ENCODE results near the gene CRYBG1.

CRYBG1 gene

DNA sequence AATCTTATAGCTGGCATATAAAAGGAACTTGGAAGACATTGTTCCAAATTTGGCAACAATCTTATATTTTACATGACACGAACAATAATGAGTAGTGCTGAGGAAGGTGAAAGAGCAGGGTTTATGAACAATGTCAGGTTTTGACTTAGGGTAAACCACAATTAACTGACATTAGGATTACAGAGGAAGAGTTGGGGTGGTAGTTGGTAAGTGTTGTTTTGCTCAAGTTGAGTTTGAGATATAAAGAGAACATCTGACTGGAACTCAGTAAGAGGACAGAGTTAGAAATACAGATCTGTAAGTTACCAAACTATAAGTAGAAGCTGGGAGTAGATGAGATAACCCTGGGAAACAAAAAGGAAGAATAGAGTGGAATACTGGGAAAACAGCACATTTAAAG, 253.6 kb downstream of the CRYBG1 start:
- DNase-seq: no peak

DNA sequence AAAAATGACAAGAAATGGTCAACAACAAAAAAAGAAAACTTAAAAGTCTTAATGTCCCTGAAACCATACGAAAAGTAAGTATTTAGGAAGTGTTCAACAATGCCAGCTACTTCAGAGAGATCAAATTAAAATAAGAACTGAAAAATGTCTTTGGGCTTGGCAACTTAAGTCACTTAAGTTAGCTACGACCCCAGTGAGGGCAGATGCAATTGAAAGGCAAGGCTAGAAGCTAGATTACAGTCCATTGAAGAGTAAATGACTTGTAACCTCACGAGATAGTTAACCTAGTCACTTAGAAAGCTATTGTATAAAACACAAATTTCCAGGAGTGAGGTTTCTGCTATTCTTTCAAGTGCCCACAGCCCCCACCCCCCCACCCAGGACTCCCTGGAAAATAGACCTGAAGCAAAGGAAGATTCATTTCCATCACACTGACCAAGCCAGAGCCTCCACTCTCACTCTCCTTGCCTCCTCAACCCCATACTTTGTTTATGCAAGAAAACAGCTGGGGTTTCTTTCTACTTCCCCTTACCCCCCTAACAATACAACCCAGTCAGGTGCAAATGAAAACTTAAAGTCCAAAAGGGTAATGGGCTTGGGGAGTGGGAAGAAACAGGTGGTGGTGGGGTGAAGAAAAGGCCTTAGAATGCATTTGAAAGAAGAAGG, 254.2 kb downstream of the CRYBG1 start:
- DNase-seq: no peak

DNA sequence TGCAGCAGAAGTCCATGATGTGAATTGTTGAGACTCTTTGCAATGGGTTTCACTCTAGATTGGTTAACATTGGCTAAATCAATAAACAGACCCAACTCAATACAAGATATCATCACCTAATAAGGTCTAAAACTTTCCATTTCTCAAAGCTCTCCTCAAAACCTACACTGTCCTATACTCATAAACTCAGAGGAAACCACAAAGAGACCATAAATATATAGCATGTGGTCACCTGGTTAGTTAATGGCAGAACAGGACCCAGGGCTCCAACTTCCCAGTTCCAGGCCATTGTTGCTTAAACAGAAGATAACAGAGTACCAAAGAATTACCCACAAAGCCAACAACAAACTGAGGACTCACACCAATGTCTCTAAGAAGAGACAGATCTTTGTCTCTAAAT, 256.8 kb downstream of the CRYBG1 start:
- no peak for DNase-seq

DNA sequence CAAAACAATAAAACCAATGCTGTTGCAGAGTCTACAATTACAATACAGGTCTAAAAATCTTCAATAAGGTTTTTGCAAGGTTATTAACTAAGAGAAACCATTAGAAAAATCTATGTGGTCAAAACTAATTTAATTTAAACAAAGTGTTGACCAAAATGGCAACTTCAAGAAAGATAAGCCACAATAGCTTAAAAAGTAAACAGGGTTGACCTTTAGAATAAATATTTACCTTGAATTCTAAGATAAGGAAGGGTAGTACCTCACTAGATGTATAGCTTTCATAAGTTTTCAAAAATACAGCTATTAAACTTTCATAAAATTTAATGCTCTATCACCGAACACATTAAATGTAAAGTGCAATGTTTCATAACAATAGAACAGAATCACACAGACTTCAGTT, 257.3 kb downstream of the CRYBG1 start:
- DNase-seq: no peak

DNA sequence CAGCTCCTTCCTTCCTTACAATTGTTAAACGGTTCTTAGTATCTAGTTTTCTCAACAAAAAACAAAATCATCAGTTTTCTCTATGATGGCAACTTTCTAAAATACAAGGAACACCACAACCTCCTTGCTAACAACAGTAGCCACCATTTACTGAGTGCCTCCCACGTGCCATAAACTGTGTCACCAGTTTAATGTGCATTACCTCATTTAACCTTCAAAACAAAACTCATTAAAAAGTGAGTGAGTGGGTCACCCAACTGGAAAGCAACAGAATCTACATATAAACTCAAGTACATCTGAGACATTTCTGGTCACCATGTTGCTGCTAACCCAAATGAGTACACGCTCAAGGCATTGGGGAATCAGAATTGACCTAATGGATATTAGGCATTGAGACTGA, 257.8 kb downstream of the CRYBG1 start:
- DNase-seq: no peak

DNA sequence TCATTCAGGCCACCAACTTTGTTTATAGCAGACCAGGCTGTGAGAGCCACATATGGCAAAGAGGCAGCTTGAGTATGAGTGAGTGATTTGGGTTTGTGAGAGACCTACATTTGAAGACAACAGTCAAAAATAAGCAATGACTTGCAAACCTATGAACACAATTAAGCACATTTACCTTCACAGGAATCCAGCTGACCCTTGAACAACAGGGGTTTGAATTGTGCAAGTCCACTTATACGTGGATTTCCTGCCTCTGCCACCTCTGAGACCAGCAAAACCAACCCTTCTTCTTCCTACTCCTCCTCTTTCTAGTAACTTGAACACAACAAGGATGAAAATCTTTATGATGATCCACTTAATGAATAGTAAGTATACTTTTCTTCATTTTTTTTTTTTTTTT, 258.7 kb downstream of the CRYBG1 start:
- no peak for DNase-seq

DNA sequence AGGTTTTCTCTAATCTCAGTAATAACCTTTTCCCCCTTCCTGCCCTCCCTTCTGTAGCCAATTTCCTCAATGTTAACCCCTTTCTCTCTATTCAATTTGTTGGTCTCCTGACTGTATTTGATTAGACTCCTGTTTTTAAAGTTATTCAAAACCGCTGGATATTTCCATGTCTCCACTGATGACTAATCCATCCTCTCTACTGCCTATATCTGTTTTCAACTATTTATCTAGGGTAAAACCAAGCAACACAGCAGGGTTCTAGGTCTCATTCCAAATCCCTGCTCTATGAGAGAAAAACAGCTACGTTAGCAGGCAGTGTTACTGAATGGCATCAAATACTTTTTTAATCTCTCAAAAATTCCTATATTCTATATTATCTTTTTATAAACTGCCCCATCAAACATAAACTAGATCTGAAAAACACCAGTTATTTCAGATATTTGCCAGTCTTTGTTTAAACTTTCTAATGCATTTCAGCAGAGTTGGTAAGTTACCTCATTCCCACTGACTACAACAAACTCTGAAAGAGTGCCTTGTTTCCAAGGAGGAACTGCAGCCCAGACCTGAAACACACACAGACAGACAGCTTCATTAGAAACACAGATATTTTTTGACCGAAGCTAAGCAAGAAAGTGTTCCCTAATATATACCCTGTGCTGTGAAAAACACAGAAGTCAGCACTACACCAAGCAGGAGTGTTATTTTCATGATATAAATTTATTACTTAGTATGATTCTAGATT, 260.6 kb downstream of the CRYBG1 start:
- DNase-seq: no peak

All from CD4-positive, alpha-beta T cell treated with Interleukin-21 for 1 hour (primary cell).